HG03558 (cell line): ENCODE data around the gene SLMAP.

Source experiments
- ATAC-seq: cut with Tn5 transposase; IDR thresholded peaks from one replicate; pipeline ENCODE4 v1.9.1; 2021; ENCODE audit warnings: moderate number of reproducible peaks; ENCODE audit not compliant: unreplicated experiment; ENCODE audit errors: extremely low read depth

SLMAP gene

GRCh38 chr3:57977818-57978235 is 221.7 kb downstream of the SLMAP start:
- no peak for ATAC-seq

- ATAC-seq = no peak
Observed at GRCh38 chr3:57978316-57978715, 222.2 kb downstream of the SLMAP start.
